HG02884 (cell line): Measurements from ENCODE around the gene KIF26B.
"Not testable (repeated sequence)": the region's sequence is repeated elsewhere in the genome, so short reads cannot be mapped to it uniquely, and the experiment has no call there.

Source experiments
- ATAC-seq: cut with Tn5 transposase; IDR thresholded peaks from one replicate; pipeline ENCODE4 v1.9.1; 2021; ENCODE audit warnings: mild to moderate bottlenecking, moderate library complexity; ENCODE audit not compliant: unreplicated experiment

Gene KIF26B

DNA sequence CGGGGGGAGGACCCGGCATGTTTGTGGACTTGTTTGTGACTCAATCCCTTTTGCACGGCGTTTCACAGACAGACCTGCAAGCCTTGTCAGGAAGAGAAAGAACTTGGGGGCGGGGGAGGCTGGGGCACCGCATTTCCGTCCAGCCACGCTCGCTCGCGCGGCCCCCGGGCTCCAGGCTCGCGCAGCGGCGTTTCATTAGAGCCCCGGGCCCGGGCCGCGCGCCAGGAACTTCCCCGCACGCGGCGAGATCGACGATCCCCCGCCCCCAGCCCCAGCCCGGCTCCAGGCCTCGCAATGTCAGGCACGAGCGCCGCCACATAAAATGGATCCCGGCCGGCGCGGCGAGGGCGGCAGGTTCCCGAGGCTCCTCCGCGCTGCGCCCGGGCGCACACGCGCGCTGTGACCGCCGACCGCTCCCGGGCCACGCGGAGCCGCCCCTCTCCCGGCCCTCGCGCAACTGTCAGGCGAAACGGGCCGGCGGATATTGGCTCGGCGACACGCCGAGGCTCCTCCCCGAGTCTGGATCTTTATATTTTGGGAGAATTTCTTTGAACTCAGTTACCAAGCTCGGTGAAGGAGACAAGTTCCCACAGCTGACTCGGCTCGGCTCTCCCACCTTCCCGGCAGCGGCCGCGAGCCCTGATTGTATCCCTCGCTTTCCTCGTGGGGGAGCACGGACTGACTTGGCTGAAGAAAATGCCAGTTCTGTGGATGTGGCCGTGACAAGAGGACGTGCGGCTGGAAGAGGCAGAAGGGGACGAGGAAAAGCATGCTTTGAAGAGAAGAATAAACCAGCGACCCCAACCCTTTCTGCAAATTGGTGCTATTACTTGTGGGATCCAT lies at the start of gene KIF26B:
Gene KIF26B, plus strand, starts transcription at position 557 of the 843 bp plus-strand sequence. CDS start 440 bp downstream, outside the sequence.
- no peak for ATAC-seq

GRCh38 chr1:245105042-245105441 lies 49.7 kb upstream of the KIF26B start:
- ATAC-seq, result no peak

GRCh38 chr1:245105815-245106410 lies 48.9 kb upstream of the KIF26B start:
- no peak for ATAC-seq

DNA sequence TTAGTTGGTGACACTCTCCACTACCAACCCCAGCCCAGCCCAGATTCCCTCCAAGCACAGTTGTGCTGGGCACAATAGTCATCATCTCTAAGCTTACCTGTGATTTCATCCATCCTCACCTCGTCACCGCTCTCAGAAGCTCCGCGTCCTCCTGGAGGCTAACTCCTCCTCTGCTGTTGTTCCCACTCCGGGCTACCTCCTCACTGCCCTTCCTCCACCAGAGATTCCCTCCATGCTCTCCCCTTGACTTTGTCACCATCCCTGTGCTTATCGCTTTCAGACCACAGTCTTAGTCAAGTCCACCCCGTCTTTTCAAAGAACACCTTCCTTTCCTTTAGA lies 47.0 kb upstream of the KIF26B start:
- ATAC-seq, result no peak

- ATAC-seq, result no peak
These were observed 46.5 kb upstream of the KIF26B start for GRCh38 chr1:245108246-245108645.

- ATAC-seq, result no peak
These were observed 45.9 kb upstream of the KIF26B start for GRCh38 chr1:245108909-245109308.

- ATAC-seq, result no peak
These were observed 44.4 kb upstream of the KIF26B start for GRCh38 chr1:245110406-245110805.

- no peak for ATAC-seq
These were observed 43.7 kb upstream of the KIF26B start for GRCh38 chr1:245111073-245111472.

- ATAC-seq, result no peak
These were observed 41.1 kb upstream of the KIF26B start for GRCh38 chr1:245113649-245114048.

- no peak for ATAC-seq
These were observed 38.7 kb upstream of the KIF26B start for GRCh38 chr1:245116131-245116530.

DNA sequence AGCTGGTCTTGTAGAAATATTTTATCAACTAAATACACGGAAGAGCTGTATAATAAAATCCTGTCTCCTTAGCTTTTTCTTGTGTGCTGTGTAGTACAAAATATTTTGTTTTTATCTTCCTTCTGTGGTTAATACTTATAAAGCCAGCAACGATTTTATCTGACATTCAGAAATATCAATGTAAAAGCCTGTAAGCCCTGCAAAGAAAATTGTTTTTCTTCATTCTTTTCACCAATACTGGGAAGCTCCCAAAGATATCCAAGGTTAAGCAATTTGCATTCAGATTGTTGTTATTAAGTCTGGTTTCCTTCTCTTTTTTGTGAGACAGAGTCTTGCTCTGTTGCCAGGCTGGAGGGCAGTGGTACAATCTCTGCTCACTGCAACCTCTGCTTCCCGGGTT lies 38.0 kb upstream of the KIF26B start:
- no peak for ATAC-seq

DNA sequence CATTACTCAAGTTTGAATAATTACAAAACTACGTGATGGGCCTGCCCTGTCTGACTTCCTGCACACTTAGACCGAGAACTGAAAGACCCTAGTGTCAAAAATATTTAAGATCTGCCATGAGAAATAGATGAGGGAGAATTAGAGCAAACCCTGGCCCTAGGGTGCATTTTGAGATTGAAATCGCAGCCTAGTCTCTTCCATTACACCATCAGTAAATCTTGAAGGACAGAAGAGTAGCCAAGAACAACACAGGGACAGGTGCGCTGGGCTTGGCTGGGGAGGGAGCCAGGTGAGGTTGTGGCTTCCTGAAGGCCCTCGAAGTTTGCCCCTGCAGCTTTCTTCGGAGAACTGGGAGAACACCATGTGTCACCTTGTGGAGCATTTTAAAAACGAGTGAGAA lies 36.7 kb upstream of the KIF26B start:
- ATAC-seq, result no peak

- ATAC-seq, result no peak
These were observed 36.0 kb upstream of the KIF26B start for GRCh38 chr1:245118806-245119205.

DNA sequence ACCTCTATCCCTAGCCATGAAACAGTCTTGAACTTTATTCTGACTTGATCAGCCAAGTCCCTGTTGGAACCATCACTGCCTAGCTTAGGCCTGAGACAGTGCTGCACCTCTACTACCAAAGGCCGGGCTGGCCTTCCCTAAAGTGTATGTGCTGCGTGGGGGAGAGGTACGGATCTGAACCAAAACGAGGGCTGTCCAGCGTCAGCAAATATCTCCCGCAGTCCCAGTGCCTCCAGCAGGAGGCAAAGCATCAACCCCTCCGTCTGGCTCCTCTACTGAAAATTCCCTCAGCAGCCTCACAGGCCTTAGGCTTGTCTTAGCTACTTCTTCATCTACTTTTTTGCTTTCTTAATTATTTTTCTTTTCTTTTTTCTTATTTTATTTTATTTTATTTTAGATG lies 33.3 kb upstream of the KIF26B start:
- ATAC-seq, result no peak

DNA sequence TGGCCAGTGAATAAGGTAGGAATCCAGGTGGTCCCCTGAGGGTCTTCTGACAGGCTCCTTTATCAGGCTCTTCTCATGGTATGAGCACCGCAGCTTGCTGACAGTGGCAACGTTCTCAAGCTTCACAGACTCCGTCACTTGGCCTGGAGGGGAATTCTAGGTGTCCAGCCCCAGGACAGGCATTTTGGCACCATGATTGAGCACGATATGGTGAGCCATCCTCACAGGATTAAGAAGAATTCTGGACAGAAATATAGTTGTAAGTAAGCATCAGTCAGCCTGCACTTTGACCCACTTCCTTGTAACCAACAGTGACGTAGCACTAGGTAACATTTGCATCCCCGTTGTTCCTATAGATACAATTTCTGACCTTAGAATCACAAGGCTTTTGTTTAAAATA lies 30.5 kb upstream of the KIF26B start:
- ATAC-seq, result no peak

- ATAC-seq, result no peak
These were observed 30.1 kb upstream of the KIF26B start for GRCh38 chr1:245124644-245125043.

DNA sequence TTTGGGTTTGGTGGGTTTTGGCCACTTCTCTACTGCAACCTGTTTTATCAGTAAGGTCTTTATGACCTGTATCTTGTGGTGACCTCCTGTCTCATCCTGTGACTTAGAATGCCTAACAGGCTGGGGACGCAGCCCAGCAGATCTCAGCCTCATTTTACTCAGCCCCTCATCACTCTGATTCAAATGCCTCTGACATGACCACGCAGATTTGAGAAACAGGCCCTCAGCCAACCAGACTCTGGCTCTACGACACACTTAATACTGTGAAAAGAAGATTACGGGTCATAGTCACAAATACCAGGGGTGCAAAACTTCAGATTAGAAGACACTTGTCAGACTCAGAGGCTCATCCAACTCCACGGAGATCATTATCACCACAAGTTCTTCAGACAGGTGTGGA lies 28.3 kb upstream of the KIF26B start:
- no peak for ATAC-seq

DNA sequence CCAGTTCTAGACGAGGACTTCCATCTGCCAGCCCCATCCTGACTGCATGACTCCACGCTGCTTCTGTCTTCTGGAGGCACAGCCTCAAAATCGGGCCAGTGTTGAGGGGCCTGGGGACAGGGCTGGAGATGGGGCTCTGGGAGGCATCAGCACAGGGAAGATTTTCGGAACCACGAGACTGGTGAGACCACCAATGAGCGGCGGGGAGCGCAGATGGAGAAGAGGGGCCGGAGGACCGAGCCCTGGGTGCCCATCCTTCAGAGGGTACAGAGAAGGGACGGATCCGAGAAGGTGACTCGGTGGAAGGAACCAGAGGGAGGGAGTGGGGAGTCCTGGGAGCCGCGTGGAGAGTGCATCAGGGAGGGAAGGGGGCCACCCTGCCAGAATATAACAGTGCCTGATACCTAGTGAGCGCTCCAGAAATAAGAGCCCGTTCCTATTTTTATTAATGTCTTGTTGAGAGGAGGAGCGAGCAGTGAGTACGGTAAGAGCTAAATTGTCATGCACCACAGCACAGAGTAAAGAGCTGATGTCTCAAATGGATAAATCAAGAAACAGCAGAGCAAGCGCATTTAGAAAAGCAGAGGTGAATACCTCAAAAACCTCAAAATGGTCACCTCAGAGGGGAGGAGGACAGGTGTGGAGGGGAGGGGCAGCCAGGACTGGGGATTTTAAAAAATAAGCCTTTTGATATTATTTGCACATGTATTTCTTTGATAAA lies 26.2 kb upstream of the KIF26B start:
- ATAC-seq, result no peak

DNA sequence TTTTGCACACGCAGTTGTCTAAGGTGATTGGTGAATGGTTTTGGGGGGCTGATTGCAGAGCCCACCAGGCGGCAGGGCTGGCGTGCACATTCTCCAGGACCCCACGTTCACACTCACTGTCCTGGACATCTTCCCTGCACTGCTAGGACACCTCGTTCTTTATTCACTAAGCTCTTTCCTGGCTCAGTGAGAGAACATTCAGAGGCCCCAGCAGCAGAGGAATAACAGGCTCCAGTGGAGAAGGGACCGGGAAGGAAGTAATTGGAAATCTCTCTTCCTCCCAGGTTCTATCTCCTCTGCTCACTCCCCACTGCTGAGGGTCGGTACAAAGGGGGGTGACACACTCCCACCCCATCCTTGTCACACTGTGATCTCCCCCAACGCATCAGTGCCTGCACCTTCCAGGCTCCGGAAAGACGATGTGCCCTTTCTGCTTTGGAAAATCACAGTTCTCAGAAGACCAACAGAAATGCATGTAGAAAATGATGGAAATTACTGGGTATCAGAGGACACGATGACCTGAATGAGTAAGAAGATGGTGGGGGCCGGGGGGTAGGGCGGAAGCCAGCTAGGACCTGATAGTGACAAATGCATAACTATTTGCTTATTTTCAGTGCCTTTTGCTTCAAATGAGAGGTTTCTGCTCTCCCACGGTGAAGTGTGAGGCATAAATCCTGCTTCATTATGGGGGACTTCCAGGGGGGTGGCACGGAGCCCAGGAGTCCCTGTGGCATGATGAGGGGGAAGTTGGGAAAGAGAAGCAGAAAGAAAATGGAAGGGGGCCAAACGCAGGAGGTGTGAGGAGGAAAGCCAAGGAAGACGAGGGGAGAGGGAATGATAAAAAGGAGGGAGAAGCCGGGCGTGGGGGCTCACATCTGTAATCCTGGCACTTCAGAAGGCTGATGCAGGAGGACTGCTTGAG lies 25.2 kb upstream of the KIF26B start:
- no peak for ATAC-seq

GRCh38 chr1:245130281-245131025 lies 24.3 kb upstream of the KIF26B start:
- ATAC-seq, result not testable (repeated sequence)
